Mammary microvascular endothelial cell (primary cell): ENCODE measurements around the gene CINP. TPM values are rescaled to one million over a fixed set of nuclear protein-coding genes. Genes with fewer than 3 reads are reported as not detected.

Experiments
- total RNA-seq: library from RNA; depleted of rRNA; stranded (reverse); fragments of >200 nt; gene quantifications from 2 replicates; pipeline ENCODE4 v1.2.3, GENCODE V29; 2015

CINP gene
- 54.4 and 70.4 TPM in 2 replicates for total RNA-seq

DNA sequence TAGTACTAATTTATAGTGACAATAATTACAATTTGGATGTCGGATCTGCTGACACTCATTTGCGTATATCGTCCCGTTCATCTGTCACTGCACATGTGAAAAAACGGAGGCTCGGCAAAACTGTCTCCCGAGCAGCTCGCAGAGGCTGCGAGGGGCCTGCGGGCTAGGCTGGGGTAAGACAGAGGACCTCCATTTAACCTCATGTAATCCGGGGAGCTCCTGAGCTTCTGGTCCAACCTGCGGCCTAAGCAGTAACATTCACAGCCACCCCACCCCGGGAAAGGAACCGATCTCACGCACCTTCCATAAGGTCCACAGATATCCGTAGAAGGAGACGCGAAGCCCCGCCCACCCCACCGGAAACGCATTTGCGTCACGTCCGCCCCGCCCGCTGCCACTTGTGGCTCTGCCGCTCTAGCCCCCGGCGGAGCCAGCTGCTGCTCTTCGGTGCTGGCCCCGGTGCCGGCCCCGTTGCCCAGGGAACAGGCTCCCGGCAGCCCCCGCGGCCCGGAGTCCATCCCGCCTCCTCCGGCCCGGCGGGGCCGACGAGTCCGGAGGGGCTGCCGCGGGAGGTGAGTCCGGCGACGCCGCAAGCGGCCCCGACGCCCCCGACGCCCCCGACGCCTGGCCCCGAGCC is at the start of gene CINP, which contains the start of gene TECPR2:
Gene CINP, minus strand, starts transcription at position 346 of the 637 bp plus-strand sequence. Its CDS starts 39 bp downstream, at position 307.
Gene TECPR2, plus strand, starts transcription at position 397 of the 637 bp plus-strand sequence. CDS start 13,781 bp downstream, outside the sequence.

GRCh38 chr14:102319351-102320032 is 43.2 kb downstream of the CINP start, which contains the start of gene ZNF839:
ZNF839 (plus strand) TSS chr14:102319746; CDS start chr14:102319766, 20 bp downstream.

DNA sequence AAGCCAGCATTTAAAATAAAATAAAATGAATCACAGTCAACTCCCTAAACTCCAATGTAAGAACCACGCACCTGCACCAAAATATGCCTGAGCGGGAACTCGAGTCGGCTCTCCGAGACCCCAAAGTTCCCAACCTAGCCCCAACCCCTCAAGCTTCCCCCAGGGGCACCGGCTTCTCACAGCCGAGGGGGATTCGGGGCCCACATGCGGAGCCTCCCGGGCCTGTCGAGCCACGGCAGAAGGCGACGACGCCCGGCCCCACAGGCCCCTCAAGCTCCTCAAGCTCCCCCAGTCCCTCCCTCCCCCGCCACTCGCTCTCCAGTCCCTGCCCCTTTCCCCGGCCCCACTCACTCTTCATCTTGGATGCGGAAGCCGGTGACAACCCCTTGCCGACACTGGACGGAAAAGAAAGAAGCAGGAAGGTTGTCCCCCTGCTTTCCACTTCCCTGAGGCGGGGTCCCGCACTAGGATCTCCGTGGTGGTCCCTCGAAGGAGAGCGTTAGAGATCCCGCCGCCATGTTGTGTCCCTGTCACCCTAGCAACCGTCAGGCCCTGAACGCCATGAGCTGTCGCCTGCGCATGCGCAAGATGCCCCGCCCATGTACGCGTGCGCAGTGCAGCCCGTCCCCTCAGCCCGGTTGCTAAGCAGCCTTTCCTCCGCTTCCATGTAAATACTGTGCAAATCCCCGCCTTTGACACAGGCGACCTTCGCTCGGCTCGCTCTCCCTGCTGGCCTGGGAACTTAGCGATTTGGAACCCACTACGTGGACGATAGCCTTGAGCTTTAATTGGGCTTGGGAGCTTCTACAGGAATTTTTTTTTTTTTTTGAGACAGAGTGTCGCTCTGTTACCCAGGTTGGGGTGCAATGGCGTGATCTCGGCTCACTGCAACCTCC is 57.8 kb downstream of the CINP start, which contains the start of gene MOK:
Gene MOK, minus strand, starts transcription at position 554 of the 896 bp plus-strand sequence. Its CDS starts 196 bp downstream, at position 358.

Other genes starting within 250 kb of the CINP start
- 13.9 and 15.3 TPM in 2 replicates for gene WDR20, start 223.0 kb downstream of the CINP start, total RNA-seq
- gene MOK, start 57.7 kb downstream of the CINP start, total RNA-seq = 3.4 and 8.2 TPM in 2 replicates
- gene ZNF839, start 43.1 kb downstream of the CINP start, total RNA-seq = 5.0 TPM in 2 replicates
- gene TECPR2, start 51 bp upstream of the CINP start, total RNA-seq = 6.3 and 6.9 TPM in 2 replicates
- gene ANKRD9, start 146.9 kb upstream of the CINP start, total RNA-seq = 29.8 and 34.6 TPM in 2 replicates
- gene RCOR1, start 229.8 kb upstream of the CINP start, total RNA-seq = 10.2 and 10.8 TPM in 2 replicates